Activated CD8-positive, alpha-beta memory T cell treated with anti-CD3 and anti-CD28 coated beads for 36 hours (primary cell): ENCODE measurements around the gene DOLK. TPM values are rescaled to one million over a fixed set of nuclear protein-coding genes. Genes with fewer than 3 reads are reported as not detected.
"Not testable (repeated sequence)": the region's sequence is repeated elsewhere in the genome, so short reads cannot be mapped to it uniquely, and the experiment has no call there.

ENCODE experiments used
- CTCF ChIA-PET: fragments of 350-600 bp; sonication (Branson Sonifier 250); formaldehyde crosslinking; loops from one replicate; lab custom pipeline; 2021; ENCODE audit warnings: antibody characterized with exemption; lab: Charles Lee
- POLR2A ChIA-PET: fragments of 350-600 bp; sonication (Branson Sonifier 250); formaldehyde crosslinking; loops from one replicate; lab custom pipeline; 2021; ENCODE audit warnings: antibody characterized with exemption; lab: Charles Lee
- total RNA-seq, 2 experiments: library from RNA; stranded (reverse); gene quantifications; one replicate each; pipeline ENCODE4 v1.2.3, GENCODE V29; 2021

The DOLK gene
- total RNA-seq, result 10 to 100 TPM; 12.5 to 12.7 TPM

- ChIA-PET POLR2A (interaction anchor here (0.5 to 1.6 kb wide), 3 partner anchors 57 to 129 kb away, joined by 3 to 5 read pairs (median 3); partner anchors contain the start of genes ENDOG and SPOUT1), CTCF (interaction anchor here (0.5 to 1.6 kb wide), 2 partner anchors 79 to 223 kb away, joined by 3 to 4 read pairs; partner anchors contain the start of gene ZDHHC12)
These were observed at the start of gene DOLK, which contains the start of gene NUP188 for GRCh38 chr9:128947527-128948301. DOLK (minus strand) TSS chr9:128947603; CDS start chr9:128947303, 300 bp downstream. NUP188 (plus strand) TSS chr9:128947699; CDS start chr9:128947720, 21 bp downstream.

- POLR2A ChIA-PET, result no interaction called here
These were observed 48.4 kb upstream of the DOLK start for GRCh38 chr9:128995791-128996190.

GRCh38 chr9:128992995-128993394 lies 45.6 kb upstream of the DOLK start:
- ChIA-PET POLR2A (no interaction called here), CTCF (interaction anchor here (1.2 kb wide), 1 partner anchor 35 kb away, joined by 3 read pairs; the partner anchor contains the start of gene SH3GLB2)

More at GRCh38 chr9:128995791-128996190, 48.4 kb upstream of the DOLK start:
- CTCF ChIA-PET, result no interaction called here

- CTCF ChIA-PET, result no interaction called here
- POLR2A ChIA-PET, result no interaction called here
These were observed 40.4 kb upstream of the DOLK start for GRCh38 chr9:128987805-128988204.

- ChIA-PET CTCF (no interaction called here), POLR2A (no interaction called here)
These were observed 39.3 kb upstream of the DOLK start for GRCh38 chr9:128986671-128987070.

- ChIA-PET POLR2A (no interaction called here), CTCF (interaction anchor here (1.5 kb wide), 1 partner anchor 22 kb away, joined by 4 read pairs; no protein-coding TSS in a partner anchor)
These were observed 36.1 kb upstream of the DOLK start for GRCh38 chr9:128983536-128983935.

GRCh38 chr9:128979111-128979510 lies 31.7 kb upstream of the DOLK start:
- ChIA-PET CTCF (no interaction called here), POLR2A (no interaction called here)

- ChIA-PET CTCF (no interaction called here), POLR2A (interaction anchor here (0.6 kb wide), 1 partner anchor 9 kb away, joined by 3 read pairs; no protein-coding TSS in a partner anchor)
These were observed 25.6 kb upstream of the DOLK start for GRCh38 chr9:128972956-128973355.

GRCh38 chr9:128969491-128969890 lies 22.1 kb upstream of the DOLK start:
- CTCF ChIA-PET, result interaction anchor here (1.0 kb wide), 1 partner anchor 628 kb away, joined by 3 read pairs; no protein-coding TSS in a partner anchor
- POLR2A ChIA-PET, result no interaction called here

- POLR2A ChIA-PET, result interaction anchor here (0.6 to 0.7 kb wide), 2 partner anchors 11 to 79 kb away, joined by 4 to 6 read pairs; no protein-coding TSS in a partner anchor
- CTCF ChIA-PET, result interaction anchor here (0.7 kb wide), 1 partner anchor 39 kb away, joined by 3 read pairs; no protein-coding TSS in a partner anchor
These were observed 14.0 kb upstream of the DOLK start for GRCh38 chr9:128961403-128961802.

GRCh38 chr9:128947277-128947526 lies 201 bp downstream of the DOLK start:
- CTCF ChIA-PET, result interaction anchor here (1.6 kb wide), 1 partner anchor 223 kb away, joined by 3 read pairs; the partner anchor contains the start of gene ZDHHC12
- POLR2A ChIA-PET, result no interaction called here

- CTCF ChIA-PET, result interaction anchor here (0.6 to 1.6 kb wide), 2 partner anchors 18 to 222 kb away, joined by 3 read pairs; partner anchors contain the start of gene ZDHHC12
These were observed 679 bp downstream of the DOLK start for GRCh38 chr9:128946571-128947276.

GRCh38 chr9:128945798-128946501 lies 1.5 kb downstream of the DOLK start:
- ChIA-PET CTCF (interaction anchor here (0.6 kb wide), 1 partner anchor 18 kb away, joined by 3 read pairs; no protein-coding TSS in a partner anchor), POLR2A (no interaction called here)

More at GRCh38 chr9:128946571-128947276, 679 bp downstream of the DOLK start:
- POLR2A ChIA-PET, result no interaction called here

GRCh38 chr9:128944966-128945365 lies 2.4 kb downstream of the DOLK start:
- POLR2A ChIA-PET, result not testable (repeated sequence)

GRCh38 chr9:128943832-128944620 lies 3.4 kb downstream of the DOLK start:
- CTCF ChIA-PET, result interaction anchor here (0.6 to 1.3 kb wide), 2 partner anchors 80 to 461 kb away, joined by 3 read pairs; no protein-coding TSS in a partner anchor
- POLR2A ChIA-PET, result no interaction called here

More at GRCh38 chr9:128944966-128945365, 2.4 kb downstream of the DOLK start:
- CTCF ChIA-PET, result interaction anchor here (0.6 kb wide), 1 partner anchor 462 kb away, joined by 3 read pairs; no protein-coding TSS in a partner anchor

GRCh38 chr9:128940946-128941755 lies 6.3 kb downstream of the DOLK start:
- CTCF ChIA-PET, result no interaction called here
- POLR2A ChIA-PET, result no interaction called here

GRCh38 chr9:128940271-128940921 lies 7.0 kb downstream of the DOLK start:
- ChIA-PET CTCF (no interaction called here), POLR2A (no interaction called here)
